Hepatocyte (in vitro differentiated cells): ENCODE results near the gene ACO1.

Experiments
- CTCF ChIP-seq: fragments of 200-600 bp; sonication (generic); IDR thresholded peaks from 2 replicates; pipeline ENCODE4 v1.5.1; 2016; ENCODE audit warnings: antibody characterized with exemption, mild to moderate bottlenecking; ENCODE audit not compliant: poor library complexity
- EZH2 ChIP-seq: fragments of 200-600 bp; sonication (generic); IDR thresholded peaks from 2 replicates; pipeline ENCODE4 v1.6.1; 2016; ENCODE audit warnings: antibody characterized with exemption, mild to moderate bottlenecking, borderline replicate concordance

DNA sequence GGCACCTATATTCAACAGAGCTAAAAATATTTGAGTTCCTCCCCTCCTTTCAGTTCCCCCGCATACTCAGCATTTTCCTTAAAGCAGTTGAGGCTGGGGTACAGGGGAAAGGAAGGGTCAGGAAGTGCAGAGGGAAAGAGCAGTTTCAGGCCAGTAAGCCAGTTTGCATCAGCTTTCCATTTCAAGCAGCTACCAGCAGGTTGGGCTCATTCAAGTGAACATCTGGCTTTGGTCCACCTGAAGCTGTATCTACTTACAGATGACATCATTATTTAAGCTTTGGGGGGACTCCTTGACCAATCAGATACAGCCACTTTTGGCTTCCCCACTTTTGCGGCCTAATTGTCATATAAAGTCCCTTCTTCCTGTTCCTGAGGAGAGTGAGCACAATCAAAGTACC lies 8.2 kb upstream of the ACO1 start:
- TF ChIP-seq EZH2 = no peak
- no peak for TF ChIP-seq CTCF
